PFSK-1 (cell line): ENCODE results near the gene ZNF232.

Experiments used
- SIN3A ChIP-seq: IDR thresholded peaks from 2 replicates; pipeline ENCODE4 v1.6.1; 2012; ENCODE audit warnings: mild to moderate bottlenecking, low read length, moderate library complexity, borderline replicate concordance; ENCODE audit not compliant: insufficient read depth
- TAF1 ChIP-seq: IDR thresholded peaks from 2 replicates; pipeline ENCODE4 v1.6.1; 2012; ENCODE audit warnings: low read length, control low read depth, borderline replicate concordance; ENCODE audit not compliant: insufficient read depth

- TF ChIP-seq SIN3A (no peak), TAF1 (no peak)
These were observed 12.4 kb downstream of the ZNF232 start for GRCh38 chr17:5099271-5099670.
